HG03575 (cell line): ENCODE data around the gene AIP.

Source experiments
- ATAC-seq: cut with Tn5 transposase; IDR thresholded peaks from one replicate; pipeline ENCODE4 v1.9.1; 2021; ENCODE audit not compliant: unreplicated experiment, insufficient number of reproducible peaks, low FRiP score; ENCODE audit errors: extremely low read depth

AIP gene

GRCh38 chr11:67489885-67490726, 7.3 kb downstream of the AIP start:
- ATAC-seq, result no peak

- ATAC-seq, result no peak
Observed at GRCh38 chr11:67490727-67491065, 7.9 kb downstream of the AIP start.

DNA sequence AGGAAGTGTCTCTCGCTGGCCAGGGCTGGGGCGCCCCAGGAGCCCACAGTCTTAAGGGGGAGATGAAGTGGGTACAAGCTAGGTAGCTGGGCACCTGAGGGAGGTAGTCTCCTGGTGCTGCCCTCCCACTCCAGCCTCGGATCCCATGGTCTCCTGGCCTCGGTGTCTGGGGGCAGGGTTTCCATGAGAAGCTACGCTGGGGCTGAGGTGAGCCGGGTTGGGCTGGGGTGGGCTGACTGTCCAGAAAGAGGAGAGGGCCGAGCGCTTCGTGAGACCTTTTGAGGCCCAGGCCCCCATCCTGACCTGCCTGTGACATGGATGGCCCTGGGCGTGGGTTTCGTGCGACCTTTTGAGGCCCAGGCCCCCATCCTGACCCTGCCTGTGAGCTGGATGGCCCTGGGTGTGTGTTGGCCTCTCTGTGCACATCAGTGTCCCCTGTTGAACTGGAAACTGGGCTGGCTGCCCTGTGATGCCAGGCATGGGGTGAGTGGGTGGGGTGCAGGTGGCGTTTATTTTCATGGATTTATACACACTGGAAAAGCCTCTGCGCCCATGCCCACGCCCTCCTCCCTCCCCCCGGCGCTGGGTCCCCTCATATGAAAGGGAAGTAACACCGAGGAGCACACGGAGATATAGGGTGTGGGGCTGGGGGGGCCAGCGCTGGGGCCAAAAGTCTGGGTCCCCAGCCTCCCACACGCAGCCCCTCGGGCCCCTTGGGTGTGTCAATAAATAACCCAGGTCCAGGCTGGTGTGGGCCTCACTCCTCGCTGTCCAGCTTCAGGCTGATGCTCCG, 8.6 kb downstream of the AIP start:
- ATAC-seq, result no peak

- ATAC-seq, result no peak
Observed at GRCh38 chr11:67492069-67492727, 9.4 kb downstream of the AIP start.

DNA sequence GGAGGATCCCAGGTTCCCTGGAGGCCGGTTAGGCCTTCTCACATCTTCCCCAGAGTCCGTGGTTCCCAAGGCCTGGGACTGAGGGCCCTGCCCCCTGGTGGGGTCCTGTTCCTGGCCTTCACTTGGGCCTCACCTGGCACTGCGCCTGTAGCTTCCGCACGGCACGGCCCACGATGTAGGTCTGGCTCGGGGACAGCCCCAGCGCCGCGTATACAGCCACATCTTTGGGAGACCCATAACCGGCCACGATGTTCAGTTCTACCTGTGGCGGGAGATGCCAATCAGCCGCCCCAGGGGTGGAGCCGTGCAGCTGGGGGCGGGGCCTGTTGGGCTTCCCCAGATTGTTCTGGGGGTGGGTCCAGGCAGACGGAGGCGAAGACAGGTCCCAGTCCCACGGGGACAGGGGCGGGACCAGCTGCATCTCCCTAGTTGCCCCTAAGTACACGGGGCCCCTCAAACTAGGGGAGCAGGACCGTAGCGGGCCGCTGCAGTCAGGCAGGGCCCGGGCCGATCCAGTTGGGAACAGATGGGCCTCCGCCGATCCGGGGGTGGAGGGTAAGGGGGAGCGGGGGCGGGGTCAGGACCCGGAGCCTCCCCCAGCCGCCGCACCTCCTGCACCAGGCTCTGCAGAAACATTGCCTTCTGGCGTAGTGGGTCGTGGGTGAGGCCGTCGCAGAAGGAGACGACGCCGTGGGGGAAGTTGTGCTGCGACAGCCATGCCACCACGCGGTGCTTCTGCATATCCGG, 10.1 kb downstream of the AIP start:
- ATAC-seq, result no peak

DNA sequence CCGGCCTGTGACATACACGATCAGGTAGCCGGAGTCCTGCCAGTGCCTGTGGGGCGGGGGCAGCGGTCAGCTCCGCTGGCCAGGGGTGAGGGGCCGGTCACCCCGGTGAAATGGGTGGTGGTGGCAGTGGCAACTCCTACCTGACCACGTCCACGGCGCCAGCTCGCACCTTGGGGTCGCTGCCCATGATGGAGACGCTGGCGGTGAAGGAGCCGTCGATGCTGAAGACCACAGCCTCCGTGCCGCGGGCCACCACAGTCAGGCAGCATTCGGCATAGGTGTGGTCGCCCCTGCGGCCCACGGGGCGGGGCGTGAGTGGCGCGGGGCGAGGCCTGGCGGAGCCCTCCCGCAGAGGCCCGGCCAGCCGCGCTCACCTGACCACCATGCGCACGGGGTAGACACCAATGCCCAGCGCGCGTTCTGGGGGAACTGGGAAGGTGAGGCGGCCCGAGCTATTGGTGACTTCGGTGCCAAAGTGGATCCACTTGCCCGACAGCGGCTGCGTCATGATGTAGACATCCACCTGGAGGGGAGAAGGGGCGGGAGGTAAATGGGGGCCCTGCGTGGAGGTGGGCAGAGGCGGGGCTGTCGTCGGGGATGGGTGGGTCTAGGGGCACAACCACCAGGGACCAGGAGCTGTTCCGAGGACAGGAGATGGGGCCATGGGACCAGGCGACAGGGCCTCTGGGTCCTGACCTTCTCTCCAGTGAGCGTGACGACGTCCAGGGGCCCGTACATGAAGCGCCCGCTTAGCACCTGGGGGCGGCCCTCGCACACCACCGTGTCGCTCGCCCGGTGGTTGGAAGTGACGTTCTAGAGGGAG, 10.9 kb downstream of the AIP start:
- no peak for ATAC-seq

DNA sequence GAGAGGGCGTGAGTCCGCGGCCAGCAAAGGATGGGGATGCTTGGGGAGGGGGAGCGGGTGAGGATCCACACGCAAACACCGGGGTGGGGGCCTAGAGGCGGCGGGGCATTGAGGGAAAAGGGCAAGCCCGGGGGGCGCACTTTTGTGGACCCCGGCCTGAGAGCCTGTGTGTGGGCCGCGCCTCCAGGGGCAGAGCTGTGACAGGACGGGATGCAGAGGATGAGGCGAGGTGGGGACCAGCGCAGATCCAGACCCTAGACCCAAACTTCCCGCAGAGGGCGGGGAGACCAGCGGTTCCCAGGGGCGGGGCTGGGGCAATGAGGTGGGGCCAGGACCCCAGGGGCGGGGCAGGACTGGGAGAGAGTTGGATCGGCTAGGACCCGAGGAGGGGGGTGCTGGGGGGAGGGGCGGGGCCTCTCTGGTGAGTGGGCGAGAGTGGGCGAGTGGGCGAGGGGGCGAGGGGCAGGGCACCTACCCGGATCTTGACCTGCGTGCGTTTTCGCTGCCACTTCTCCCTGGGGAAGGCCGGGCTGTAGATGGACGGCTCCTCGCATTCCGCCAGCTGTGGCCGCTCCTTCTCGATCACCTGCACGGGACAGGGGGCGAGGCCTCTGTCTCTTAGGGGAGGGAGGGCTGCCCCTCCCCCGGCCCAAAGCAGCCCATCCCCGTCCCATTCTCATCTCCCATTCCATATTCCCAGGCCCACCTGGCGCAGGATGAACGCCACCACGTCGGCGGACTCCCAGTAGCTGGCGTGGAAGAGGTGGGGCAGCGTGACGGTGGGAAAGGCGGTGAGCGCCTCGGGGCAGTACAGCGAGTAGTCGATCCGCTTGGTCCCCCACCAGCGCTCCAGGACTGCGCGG, 11.8 kb downstream of the AIP start:
- ATAC-seq, result no peak

DNA sequence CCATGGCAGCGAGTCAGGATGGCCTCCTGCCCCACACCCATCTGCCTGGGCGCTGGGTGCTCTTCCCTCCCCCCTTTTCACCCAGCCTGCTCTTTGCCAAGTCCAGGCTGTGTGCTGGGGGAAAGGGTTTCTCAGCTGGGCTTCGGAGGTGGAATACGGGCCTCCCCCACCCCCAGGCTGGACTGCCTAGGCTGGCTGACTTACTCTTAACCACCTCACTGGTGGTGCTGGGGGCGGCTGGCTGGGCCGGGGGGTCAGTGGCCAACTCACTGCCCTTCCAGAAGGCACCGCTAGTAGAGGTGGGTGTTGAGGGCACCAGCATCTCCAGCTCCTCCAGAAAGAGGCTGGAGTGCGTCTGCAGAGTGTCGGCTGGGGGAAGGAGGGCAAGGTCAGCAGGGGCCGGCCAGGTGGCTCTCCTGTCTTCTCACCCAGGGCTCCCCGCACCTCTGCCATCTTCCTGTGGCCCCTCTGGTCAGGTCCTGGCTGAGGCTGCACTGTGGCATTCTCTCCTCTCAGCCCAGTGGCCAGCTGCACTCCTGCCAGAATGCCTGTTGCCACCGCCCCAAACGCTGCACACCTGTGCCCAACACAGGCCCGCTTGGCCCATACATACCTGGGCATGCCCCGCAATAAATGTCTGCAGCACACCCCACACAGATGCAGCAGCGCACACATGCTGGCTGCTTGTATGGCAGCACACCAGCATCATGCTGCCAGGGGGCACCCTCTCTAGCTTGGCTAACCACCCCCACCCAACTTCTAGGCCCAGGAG, 12.6 kb downstream of the AIP start:
- no peak for ATAC-seq

GRCh38 chr11:67496113-67496512, 13.3 kb downstream of the AIP start:
- ATAC-seq, result no peak

DNA sequence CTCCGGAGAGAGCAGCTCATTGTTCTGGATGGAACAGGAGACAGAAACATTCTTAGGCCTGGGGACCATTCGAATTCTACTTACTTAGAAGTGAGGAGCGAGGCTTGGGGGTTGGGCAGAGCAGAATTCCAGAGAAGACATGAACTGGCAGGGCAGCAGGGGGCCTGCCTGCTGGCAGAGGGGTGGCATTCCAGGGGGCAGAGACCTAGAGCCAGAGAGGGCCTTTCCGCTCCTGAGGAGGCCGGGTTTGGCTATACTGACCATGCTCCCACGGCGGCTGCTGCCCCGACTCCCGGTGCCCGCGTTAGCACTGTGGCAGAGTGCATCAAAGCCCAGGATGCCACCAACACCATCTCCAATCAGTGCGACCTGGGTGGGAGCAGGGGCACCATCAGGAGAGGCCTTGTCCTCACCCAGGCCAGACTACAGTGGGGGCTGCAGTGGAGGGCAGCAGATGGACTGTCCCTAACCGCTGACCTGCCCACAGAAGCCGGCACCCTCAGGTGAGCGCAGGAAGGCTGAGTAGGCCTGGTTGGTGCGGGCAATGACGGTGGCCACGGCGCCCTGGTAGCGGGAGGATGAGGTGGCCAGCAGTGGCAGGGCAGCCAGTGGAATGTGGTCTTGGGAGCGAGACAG, 14.9 kb downstream of the AIP start:
- no peak for ATAC-seq

DNA sequence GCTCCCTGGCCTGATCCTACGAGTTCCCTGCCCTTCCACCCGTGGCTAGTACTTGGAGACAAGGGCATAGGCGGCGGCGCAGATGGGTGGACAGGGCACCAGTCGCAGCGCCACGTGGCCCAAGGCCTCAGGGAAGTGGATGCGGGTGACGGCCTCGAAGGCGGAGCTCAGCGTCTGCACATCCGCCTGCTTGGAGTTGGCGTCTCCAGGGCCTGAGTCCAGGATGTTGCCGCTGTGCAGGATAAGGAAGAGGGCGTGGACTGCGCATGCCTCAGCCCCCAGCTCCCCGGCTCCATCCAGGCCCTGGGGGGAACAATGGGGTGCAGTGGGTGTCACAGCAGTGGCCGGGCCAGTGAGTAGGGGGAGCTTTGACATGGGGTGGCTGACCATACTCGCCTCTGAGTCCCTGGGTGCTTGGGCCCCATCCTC, 15.7 kb downstream of the AIP start:
- ATAC-seq, result no peak

- ATAC-seq, result no peak
Observed at GRCh38 chr11:67499808-67500483, 17.1 kb downstream of the AIP start.

DNA sequence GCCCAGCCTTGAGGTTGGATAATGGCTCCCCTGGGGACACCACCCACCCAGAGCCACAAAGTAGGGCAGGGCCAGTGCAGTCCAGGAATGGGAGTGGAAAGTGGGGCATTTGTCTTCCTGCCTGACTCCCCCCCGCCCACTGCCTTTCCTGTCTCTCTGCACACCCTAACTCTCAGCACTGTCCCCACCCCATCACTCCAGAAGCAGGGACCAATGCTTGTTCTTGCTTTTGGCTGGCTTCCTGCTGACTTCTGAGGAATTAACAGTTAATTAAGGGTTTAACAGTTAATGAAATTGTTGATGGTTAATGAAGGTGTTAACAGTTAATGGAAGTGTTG, 17.6 kb downstream of the AIP start:
- ATAC-seq, result no peak

- no peak for ATAC-seq
Observed at GRCh38 chr11:67500831-67501715, 18.2 kb downstream of the AIP start.

DNA sequence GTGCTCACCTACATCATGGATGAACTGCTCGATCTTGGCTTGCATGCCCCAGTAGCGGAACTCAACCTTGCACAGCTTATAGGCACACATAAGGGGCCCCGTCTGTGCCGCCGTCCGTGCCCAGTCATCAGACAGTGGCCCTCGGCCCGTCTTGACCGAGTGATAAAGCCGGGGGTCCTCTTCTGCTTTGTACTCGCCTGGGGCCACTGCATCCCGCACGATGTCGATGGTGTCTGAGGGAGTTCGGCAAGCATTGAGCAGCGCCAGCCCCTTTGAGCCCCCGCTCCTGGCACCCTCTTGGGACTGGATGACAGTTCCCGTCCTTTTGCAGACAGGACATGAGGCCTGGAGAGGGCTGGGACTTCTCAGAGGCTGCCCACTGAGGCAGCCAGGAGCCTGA, 19.0 kb downstream of the AIP start:
- ATAC-seq, result no peak
